HUES6 (cell line): ENCODE measurements around the gene CEP295NL.
A peak's percentile ranks its signal among the peaks of the same experiment; 100 is the strongest.

ENCODE experiments used
- H3K27ac ChIP-seq: 2 replicates; pipeline ENCODE4 v1.7.0; 2013; ENCODE audit warnings: low read depth, mild to moderate bottlenecking, low read length, inconsistent platforms
- H3K27me3 ChIP-seq: 2 replicates; pipeline ENCODE4 v1.6.1; 2013; ENCODE audit warnings: low read length; ENCODE audit not compliant: control insufficient read depth, insufficient read depth
- H3K36me3 ChIP-seq: 2 replicates; pipeline ENCODE4 v1.6.1; 2013; ENCODE audit warnings: low read length; ENCODE audit not compliant: control insufficient read depth, insufficient read depth
- H3K4me1 ChIP-seq: 2 replicates; pipeline ENCODE4 v1.6.1; 2013; ENCODE audit warnings: low read length; ENCODE audit not compliant: control insufficient read depth, insufficient read depth
- H3K4me3 ChIP-seq: 2 replicates; pipeline ENCODE4 v1.5.1; 2013; ENCODE audit warnings: low read depth, low read length
- H3K9ac ChIP-seq: one replicate; pipeline ENCODE4 v1.6.1; 2013; ENCODE audit warnings: mild to moderate bottlenecking, low read length
- H3K9me3 ChIP-seq: 2 replicates; pipeline ENCODE4 v1.6.1; 2013; ENCODE audit warnings: low read depth, low read length; ENCODE audit not compliant: control insufficient read depth, insufficient read depth

Gene CEP295NL

GRCh38 chr17:78925234-78925633, 22.2 kb upstream of the CEP295NL start, which contains the start of gene TIMP2:
TIMP2 (minus strand) TSS chr17:78925387; CDS start chr17:78925088, 299 bp downstream.
- Histone ChIP-seq H3K27me3 (no peaks in the 10 kb centered on the region), H3K9ac (peak within 1 kb of the TSS; percentile 54), H3K9me3 (no peaks in the 10 kb centered on the region), H3K4me3 (peak within 1 kb of the TSS; percentile 71), H3K36me3 (no peaks in the 10 kb centered on the region), H3K4me1 (peaks cover 20% of the 10 kb centered on the region), H3K27ac (no peak within 1 kb of the TSS)

- no peak overlapping the region for H3K9ac ChIP-seq
- no peaks in the 10 kb centered on the region for H3K9me3 ChIP-seq
- peaks cover 20% of the 10 kb centered on the region for H3K4me1 ChIP-seq
- H3K4me3 ChIP-seq = peak overlapping the region; percentile 61
- no peaks in the 10 kb centered on the region for H3K27me3 ChIP-seq
- H3K27ac ChIP-seq = no peak overlapping the region
- no peaks in the 10 kb centered on the region for H3K36me3 ChIP-seq
Measured at GRCh38 chr17:78924481-78925151, 21.6 kb upstream of the CEP295NL start.

- Histone ChIP-seq H3K27me3 (no peaks in the 10 kb centered on the region), H3K9ac (no peak overlapping the region), H3K9me3 (no peaks in the 10 kb centered on the region), H3K4me3 (peak overlapping the region; percentile 61), H3K27ac (no peak overlapping the region), H3K36me3 (no peaks in the 10 kb centered on the region), H3K4me1 (peaks cover 20% of the 10 kb centered on the region)
Measured at GRCh38 chr17:78923660-78924453, 20.9 kb upstream of the CEP295NL start.

- Histone ChIP-seq H3K4me3 (peak overlapping the region; percentile 61), H3K27ac (no peak overlapping the region)
Measured at GRCh38 chr17:78922816-78923498, 20.0 kb upstream of the CEP295NL start.

GRCh38 chr17:78921437-78921971, 18.5 kb upstream of the CEP295NL start:
- H3K4me1 ChIP-seq = peaks cover 23% of the 10 kb centered on the region
- H3K9me3 ChIP-seq = no peaks in the 10 kb centered on the region
- H3K36me3 ChIP-seq = no peaks in the 10 kb centered on the region
- H3K9ac ChIP-seq = no peak overlapping the region
- H3K27ac ChIP-seq = no peak overlapping the region
- no peaks in the 10 kb centered on the region for H3K27me3 ChIP-seq
- no peak overlapping the region for H3K4me3 ChIP-seq

More at GRCh38 chr17:78922816-78923498, 20.0 kb upstream of the CEP295NL start:
- Histone ChIP-seq H3K27me3 (no peaks in the 10 kb centered on the region), H3K36me3 (no peaks in the 10 kb centered on the region), H3K9ac (no peak overlapping the region), H3K9me3 (no peaks in the 10 kb centered on the region), H3K4me1 (peaks cover 20% of the 10 kb centered on the region)

- Histone ChIP-seq H3K4me1 (peaks cover 24% of the 10 kb centered on the region), H3K9ac (no peak overlapping the region), H3K27me3 (no peaks in the 10 kb centered on the region), H3K4me3 (no peak overlapping the region), H3K36me3 (no peaks in the 10 kb centered on the region), H3K9me3 (no peaks in the 10 kb centered on the region), H3K27ac (no peak overlapping the region)
Measured at GRCh38 chr17:78920528-78920927, 17.5 kb upstream of the CEP295NL start.

GRCh38 chr17:78919861-78920450, 17.0 kb upstream of the CEP295NL start:
- no peak overlapping the region for H3K27ac ChIP-seq
- H3K36me3 ChIP-seq = no peaks in the 10 kb centered on the region
- no peaks in the 10 kb centered on the region for H3K27me3 ChIP-seq
- H3K4me3 ChIP-seq = no peak overlapping the region
- peaks cover 24% of the 10 kb centered on the region for H3K4me1 ChIP-seq
- H3K9ac ChIP-seq = no peak overlapping the region
- H3K9me3 ChIP-seq = no peaks in the 10 kb centered on the region

- Histone ChIP-seq H3K9ac (no peak overlapping the region), H3K4me3 (no peak overlapping the region), H3K36me3 (no peaks in the 10 kb centered on the region), H3K27me3 (no peaks in the 10 kb centered on the region), H3K27ac (no peak overlapping the region), H3K9me3 (no peaks in the 10 kb centered on the region), H3K4me1 (peaks cover 23% of the 10 kb centered on the region)
Measured at GRCh38 chr17:78918979-78919378, 16.0 kb upstream of the CEP295NL start.

GRCh38 chr17:78917451-78918275, 14.7 kb upstream of the CEP295NL start:
- Histone ChIP-seq H3K9ac (no peak overlapping the region), H3K27me3 (no peaks in the 10 kb centered on the region), H3K4me3 (no peak overlapping the region), H3K4me1 (peaks cover 11% of the 10 kb centered on the region), H3K36me3 (no peaks in the 10 kb centered on the region), H3K27ac (no peak overlapping the region), H3K9me3 (no peaks in the 10 kb centered on the region)
